RWPE2 (cell line): ENCODE results near the gene CHST6.
A peak's percentile ranks its signal among the peaks of the same experiment; 100 is the strongest.
"Not testable (repeated sequence)": the region's sequence is repeated elsewhere in the genome, so short reads cannot be mapped to it uniquely, and the experiment has no call there.

Source experiments
- ATAC-seq: fragments of 200-7000 bp; cut with Tn5 transposase; 3 replicates; pipeline ENCODE4 v1.9.1; 2021; ENCODE audit warnings: low read depth
- DNase-seq: peaks from one replicate; pipeline ENCODE4 v3.0.0-alpha.2; 2020; ENCODE audit warnings: low spot score
- H3K27ac ChIP-seq: fragments of 450-650 bp; 2 replicates; pipeline ENCODE4 v1.5.1; 2017; ENCODE audit warnings: mild to moderate bottlenecking; ENCODE audit not compliant: poor library complexity, severe bottlenecking
- H3K27me3 ChIP-seq: fragments of 250-450 bp; sonication (Bioruptor Pico); 2 replicates; pipeline ENCODE4 v1.5.1; 2021; ENCODE audit warnings: mild to moderate bottlenecking, moderate library complexity; ENCODE audit not compliant: insufficient read depth, poor library complexity, severe bottlenecking
- H3K36me3 ChIP-seq: fragments of 250-450 bp; sonication (Bioruptor Pico); 2 replicates; pipeline ENCODE4 v1.5.1; 2020; ENCODE audit warnings: low read depth, mild to moderate bottlenecking, moderate library complexity
- H3K4me1 ChIP-seq: fragments of 250-450 bp; sonication (Bioruptor Pico); 2 replicates; pipeline ENCODE4 v1.5.1; 2021; ENCODE audit warnings: mild to moderate bottlenecking, moderate library complexity; ENCODE audit not compliant: insufficient read depth, poor library complexity, severe bottlenecking
- H3K4me3 ChIP-seq: fragments of 250-450 bp; sonication (Bioruptor Pico); 2 replicates; pipeline ENCODE4 v1.5.1; 2021; ENCODE audit warnings: mild to moderate bottlenecking, moderate library complexity; ENCODE audit not compliant: severe bottlenecking
- H3K9me3 ChIP-seq: fragments of 250-450 bp; sonication (Bioruptor Pico); 2 replicates; pipeline ENCODE4 v1.5.1; 2021; ENCODE audit warnings: mild to moderate bottlenecking, moderate library complexity; ENCODE audit not compliant: severe bottlenecking
- CTCF ChIP-seq: fragments of 450-650 bp; IDR thresholded peaks from one replicate; pipeline ENCODE4 v1.5.1; 2017; ENCODE audit warnings: mild to moderate bottlenecking, moderate library complexity; ENCODE audit not compliant: poor library complexity, severe bottlenecking

CHST6 gene

GRCh38 chr16:75519175-75519574, 23.9 kb upstream of the CHST6 start:
- peaks cover 3% of the 10 kb centered on the region for H3K4me1 ChIP-seq
- no peaks in the 10 kb centered on the region for H3K27me3 ChIP-seq
- DNase-seq (no peak), ATAC-seq (no peak)
- no peaks in the 10 kb centered on the region for H3K36me3 ChIP-seq
- H3K4me3 ChIP-seq = no peak overlapping the region
- TF ChIP-seq CTCF = no peak
- H3K9me3 ChIP-seq = no peaks in the 10 kb centered on the region
- H3K27ac ChIP-seq = no peak overlapping the region

DNA sequence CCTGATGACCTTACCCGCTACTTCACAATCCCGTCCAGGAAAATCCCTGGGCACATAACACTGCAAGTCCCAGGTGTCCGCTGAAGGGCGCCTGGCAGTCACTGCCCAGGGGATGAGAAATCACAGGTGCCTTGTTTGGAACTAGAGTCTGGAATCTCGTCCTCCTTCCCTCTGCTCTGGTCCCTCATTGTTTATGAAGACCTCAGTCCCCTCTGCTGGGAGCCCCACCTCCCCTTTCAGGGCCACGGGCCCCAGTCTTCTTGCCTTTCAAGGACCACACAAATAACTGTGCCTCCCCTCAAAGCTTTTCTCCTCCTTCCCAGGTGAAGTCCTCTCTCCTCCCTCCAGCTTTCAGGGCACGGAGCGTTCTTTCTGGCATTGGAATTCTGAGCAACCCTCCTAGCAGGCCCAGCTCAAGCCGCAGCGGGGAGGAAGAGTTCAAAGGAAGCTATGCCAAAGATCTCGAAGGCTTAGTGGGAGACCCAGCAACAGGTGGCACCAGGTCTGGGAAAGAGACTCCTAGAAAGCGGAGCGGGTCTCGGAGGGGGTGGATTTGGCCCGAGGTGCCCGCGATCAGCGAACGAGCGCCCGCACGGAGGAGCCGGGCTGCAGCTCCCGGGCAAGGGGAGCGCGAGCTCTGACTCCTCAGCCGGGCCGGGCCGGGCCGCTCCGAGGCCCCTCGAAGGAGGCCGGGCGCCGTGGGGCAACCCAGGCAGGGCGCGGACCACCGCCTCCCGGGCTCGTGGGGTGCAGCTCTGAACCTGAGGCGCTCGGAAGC, 21.1 kb upstream of the CHST6 start:
- H3K9me3 ChIP-seq, H3K36me3 ChIP-seq, H3K27me3 ChIP-seq, DNase-seq, H3K4me1 ChIP-seq: not testable (repeated sequence)
- Histone ChIP-seq H3K27ac (peak overlapping the region; percentile 64), H3K4me3 (peak overlapping the region; percentile 71)
- ATAC-seq = peak; percentile 38

DNA sequence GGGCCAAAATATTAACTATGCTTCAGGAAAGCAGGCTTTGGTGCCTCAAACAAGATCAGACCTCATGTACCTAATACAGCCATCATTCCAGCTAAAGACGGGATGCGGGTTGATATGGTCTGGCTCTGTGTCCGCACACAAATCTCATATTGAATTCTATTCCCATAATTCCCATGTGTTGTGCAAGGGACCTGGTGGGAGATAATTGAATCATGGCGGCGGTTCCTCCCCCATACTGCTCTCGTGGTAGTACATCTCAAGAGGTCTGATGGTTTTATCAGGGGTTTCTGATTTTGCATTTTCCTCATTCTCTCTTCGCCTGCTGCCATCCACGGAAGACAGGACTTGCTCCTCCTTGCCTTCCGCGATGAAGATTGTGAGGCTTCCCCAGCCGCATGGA, 19.1 kb upstream of the CHST6 start:
- no peak for TF ChIP-seq CTCF
- H3K27me3 ChIP-seq = no peaks in the 10 kb centered on the region
- H3K4me1 ChIP-seq = no peaks in the 10 kb centered on the region
- H3K27ac ChIP-seq = no peak overlapping the region
- H3K9me3 ChIP-seq = no peaks in the 10 kb centered on the region
- no peaks in the 10 kb centered on the region for H3K36me3 ChIP-seq
- no peak for DNase-seq
- ATAC-seq = no peak
- no peak overlapping the region for H3K4me3 ChIP-seq

DNA sequence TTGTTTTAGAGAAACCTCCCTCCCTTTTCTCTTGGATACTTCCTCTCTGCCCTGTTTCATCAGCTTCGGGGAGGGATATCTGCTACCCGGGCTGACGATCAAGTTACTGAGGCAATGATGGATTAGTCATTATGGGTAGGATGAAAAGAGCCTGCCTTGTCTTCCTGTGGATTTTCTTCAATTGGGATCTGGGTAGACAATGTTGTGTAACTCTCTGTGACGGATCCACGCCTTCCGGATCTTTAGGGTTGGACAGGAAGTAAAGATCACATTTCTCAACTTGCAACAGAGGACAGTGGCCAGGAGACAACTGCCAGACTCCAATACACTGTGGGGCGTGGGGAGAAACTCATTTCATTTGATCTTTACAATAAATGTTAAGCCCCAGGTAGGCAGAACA, 11.3 kb upstream of the CHST6 start:
- DNase-seq (no peak), ATAC-seq (peak; percentile 88)
- no peak overlapping the region for H3K4me3 ChIP-seq
- no peak for TF ChIP-seq CTCF
- H3K36me3 ChIP-seq = no peaks in the 10 kb centered on the region
- peaks cover 42% of the 10 kb centered on the region for H3K4me1 ChIP-seq
- H3K27me3 ChIP-seq = no peaks in the 10 kb centered on the region
- peak overlapping the region; percentile 87 for H3K27ac ChIP-seq
- no peaks in the 10 kb centered on the region for H3K9me3 ChIP-seq

DNA sequence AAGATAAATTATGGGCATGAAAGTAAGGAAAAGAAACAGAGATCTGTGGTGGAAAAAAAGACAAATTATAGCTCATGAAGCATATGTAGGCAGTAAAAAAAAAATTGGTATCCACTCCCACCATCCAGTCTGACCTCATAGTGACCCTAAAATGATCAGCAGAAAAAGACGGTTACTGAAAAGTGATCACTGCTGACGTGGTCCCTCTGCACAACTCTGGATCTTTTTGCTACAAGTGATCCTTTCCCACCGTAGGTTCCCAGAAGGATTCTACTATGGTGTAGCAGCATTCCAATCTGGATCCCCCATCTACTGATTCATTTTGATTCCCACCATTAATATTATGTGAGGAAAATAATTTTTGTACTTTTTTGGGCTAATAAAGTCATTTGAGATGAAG, 10.9 kb upstream of the CHST6 start:
- no peaks in the 10 kb centered on the region for H3K27me3 ChIP-seq
- no peaks in the 10 kb centered on the region for H3K9me3 ChIP-seq
- peaks cover 44% of the 10 kb centered on the region for H3K4me1 ChIP-seq
- ATAC-seq (no peak), DNase-seq (no peak)
- H3K4me3 ChIP-seq = no peak overlapping the region
- no peaks in the 10 kb centered on the region for H3K36me3 ChIP-seq
- H3K27ac ChIP-seq = peak overlapping the region; percentile 87
- no peak for TF ChIP-seq CTCF
